ENCODE measurements around the gene RFLNA. TPM values are rescaled to one million over a fixed set of nuclear protein-coding genes. Genes with fewer than 3 reads are reported as not detected.
"Not testable (repeated sequence)": the region's sequence is repeated elsewhere in the genome, so short reads cannot be mapped to it uniquely, and the experiment has no call there.

The RFLNA gene
- total RNA-seq, 1 donor from 2014 or later, result 0.49 TPM

GRCh38 chr12:124282287-124282686, 12.6 kb upstream of the RFLNA start:
- DNase-seq (ENCODE audit: low spot score), result no peak

- no peak for DNase-seq (ENCODE audit: low spot score)
Observed at GRCh38 chr12:124283326-124283725, 11.6 kb upstream of the RFLNA start.

GRCh38 chr12:124284368-124284767, 10.5 kb upstream of the RFLNA start:
- DNase-seq (ENCODE audit: low spot score), result no peak

- DNase-seq (ENCODE audit: low spot score), result no peak
Observed at GRCh38 chr12:124286414-124286813, 8.5 kb upstream of the RFLNA start.

GRCh38 chr12:124286971-124287370, 7.9 kb upstream of the RFLNA start:
- DNase-seq (ENCODE audit: low spot score), result no peak

- no peak for DNase-seq (ENCODE audit: low spot score)
Observed at GRCh38 chr12:124289634-124290600, 5.0 kb upstream of the RFLNA start.

GRCh38 chr12:124292385-124292784, 2.5 kb upstream of the RFLNA start:
- DNase-seq (ENCODE audit: low spot score), result no peak

GRCh38 chr12:124293286-124294003, 1.4 kb upstream of the RFLNA start:
- DNase-seq (ENCODE audit: low spot score), result no peak

- no peak for DNase-seq (ENCODE audit: low spot score)
Observed at GRCh38 chr12:124295431-124296058, 652 bp downstream of the RFLNA start.

- no peak for DNase-seq (ENCODE audit: low spot score)
Observed at GRCh38 chr12:124296295-124296915, 1.5 kb downstream of the RFLNA start.

GRCh38 chr12:124296916-124297351, 2.0 kb downstream of the RFLNA start:
- DNase-seq (ENCODE audit: low spot score), result no peak

- DNase-seq (ENCODE audit: low spot score), result no peak
Observed at GRCh38 chr12:124297389-124297788, 2.5 kb downstream of the RFLNA start.

GRCh38 chr12:124297856-124298255, 3.0 kb downstream of the RFLNA start:
- no peak for DNase-seq (ENCODE audit: low spot score)

- no peak for DNase-seq (ENCODE audit: low spot score)
Observed at GRCh38 chr12:124298685-124299410, 4.0 kb downstream of the RFLNA start.

- no peak for DNase-seq (ENCODE audit: low spot score)
Observed at GRCh38 chr12:124299628-124300388, 4.9 kb downstream of the RFLNA start.

GRCh38 chr12:124300657-124301056, 5.8 kb downstream of the RFLNA start:
- DNase-seq (ENCODE audit: low spot score), result not testable (repeated sequence)

GRCh38 chr12:124301084-124301654, 6.3 kb downstream of the RFLNA start:
- DNase-seq (ENCODE audit: low spot score), result no peak

- no peak for DNase-seq (ENCODE audit: low spot score)
Observed at GRCh38 chr12:124302241-124302806, 7.4 kb downstream of the RFLNA start.

GRCh38 chr12:124302807-124303578, 8.1 kb downstream of the RFLNA start:
- no peak for DNase-seq (ENCODE audit: low spot score)
